Activated T-cell treated with anti-CD3 and anti-CD28 coated beads for 24 hours (primary cell): ENCODE measurements around the gene ALKBH8.
"Not testable (repeated sequence)": the region's sequence is repeated elsewhere in the genome, so short reads cannot be mapped to it uniquely, and the experiment has no call there.

ENCODE experiments used
- DNase-seq: peaks from one replicate; pipeline ENCODE4 v3.0.0-alpha.2; 2020; ENCODE audit warnings: low read depth

Gene ALKBH8

GRCh38 chr11:107504981-107505380 is 60.6 kb downstream of the ALKBH8 start:
- no peak for DNase-seq

GRCh38 chr11:107501713-107502112 is 63.8 kb downstream of the ALKBH8 start:
- DNase-seq: no peak

GRCh38 chr11:107497371-107497770 is 68.2 kb downstream of the ALKBH8 start:
- DNase-seq: not testable (repeated sequence)

- DNase-seq: no peak
Observed at GRCh38 chr11:107496011-107496410, 69.5 kb downstream of the ALKBH8 start.

GRCh38 chr11:107494055-107494454 is 71.5 kb downstream of the ALKBH8 start:
- no peak for DNase-seq

GRCh38 chr11:107493117-107493516 is 72.4 kb downstream of the ALKBH8 start:
- no peak for DNase-seq

GRCh38 chr11:107490836-107491235 is 74.7 kb downstream of the ALKBH8 start:
- no peak for DNase-seq

GRCh38 chr11:107482234-107482633 is 83.3 kb downstream of the ALKBH8 start:
- no peak for DNase-seq

- no peak for DNase-seq
Observed at GRCh38 chr11:107478922-107479321, 86.6 kb downstream of the ALKBH8 start.

GRCh38 chr11:107477820-107478219 is 87.7 kb downstream of the ALKBH8 start:
- no peak for DNase-seq

GRCh38 chr11:107473792-107474191 is 91.7 kb downstream of the ALKBH8 start:
- no peak for DNase-seq

GRCh38 chr11:107472966-107473365 is 92.6 kb downstream of the ALKBH8 start:
- DNase-seq: no peak

GRCh38 chr11:107468596-107468995 is 96.9 kb downstream of the ALKBH8 start:
- no peak for DNase-seq

GRCh38 chr11:107467696-107468095 is 97.8 kb downstream of the ALKBH8 start:
- DNase-seq: no peak

GRCh38 chr11:107466275-107466866 is 99.2 kb downstream of the ALKBH8 start:
- not testable (repeated sequence) for DNase-seq

GRCh38 chr11:107457558-107458271 is 107.8 kb downstream of the ALKBH8 start, which contains the start of gene CWF19L2:
Gene CWF19L2 (minus strand): TSS chr11:107457825. CDS start chr11:107457816, 9 bp downstream.
- peak; percentile 84 for DNase-seq

- DNase-seq: no peak
Observed at GRCh38 chr11:107457205-107457557, 108.4 kb downstream of the ALKBH8 start.

- no peak for DNase-seq
Observed at GRCh38 chr11:107453594-107454286, 111.8 kb downstream of the ALKBH8 start.
